ENCODE results near the gene MASP1.

MASP1 gene

DNA sequence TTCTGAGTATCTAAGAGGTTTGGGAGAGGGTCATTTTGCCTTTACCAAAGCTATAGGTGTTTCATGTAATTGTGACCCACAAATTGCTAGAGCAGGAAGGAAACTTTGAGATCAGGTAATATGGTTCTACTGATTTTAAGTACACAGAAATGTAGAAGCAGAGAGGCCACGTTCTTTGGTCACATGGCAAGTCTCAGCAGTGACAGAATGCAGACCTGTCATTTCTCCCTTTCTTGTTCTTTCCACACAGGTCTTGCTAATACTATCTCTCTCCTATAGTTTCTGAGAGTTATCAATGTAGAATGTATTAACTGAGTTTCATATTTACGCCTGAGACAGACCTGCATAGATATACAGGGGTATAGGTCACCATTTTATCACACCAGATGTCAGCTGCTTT lies 105.2 kb downstream of the MASP1 start:
- TF ChIP-seq, protein P1, sequence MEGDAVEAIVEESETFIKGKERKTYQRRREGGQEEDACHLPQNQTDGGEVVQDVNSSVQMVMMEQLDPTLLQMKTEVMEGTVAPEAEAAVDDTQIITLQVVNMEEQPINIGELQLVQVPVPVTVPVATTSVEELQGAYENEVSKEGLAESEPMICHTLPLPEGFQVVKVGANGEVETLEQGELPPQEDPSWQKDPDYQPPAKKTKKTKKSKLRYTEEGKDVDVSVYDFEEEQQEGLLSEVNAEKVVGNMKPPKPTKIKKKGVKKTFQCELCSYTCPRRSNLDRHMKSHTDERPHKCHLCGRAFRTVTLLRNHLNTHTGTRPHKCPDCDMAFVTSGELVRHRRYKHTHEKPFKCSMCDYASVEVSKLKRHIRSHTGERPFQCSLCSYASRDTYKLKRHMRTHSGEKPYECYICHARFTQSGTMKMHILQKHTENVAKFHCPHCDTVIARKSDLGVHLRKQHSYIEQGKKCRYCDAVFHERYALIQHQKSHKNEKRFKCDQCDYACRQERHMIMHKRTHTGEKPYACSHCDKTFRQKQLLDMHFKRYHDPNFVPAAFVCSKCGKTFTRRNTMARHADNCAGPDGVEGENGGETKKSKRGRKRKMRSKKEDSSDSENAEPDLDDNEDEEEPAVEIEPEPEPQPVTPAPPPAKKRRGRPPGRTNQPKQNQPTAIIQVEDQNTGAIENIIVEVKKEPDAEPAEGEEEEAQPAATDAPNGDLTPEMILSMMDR (IDR thresholded peaks at IDR 0.05; ENCODE audit: insufficient read depth, low read length, poor library complexity, severe bottlenecking), result no peak
- no peak for DNase-seq (ENCODE audit: extremely low read depth, insufficient read length)
- no peak overlapping the region for H3K4me3 ChIP-seq (replicated peaks; ENCODE audit: low read depth, low read length)

DNA sequence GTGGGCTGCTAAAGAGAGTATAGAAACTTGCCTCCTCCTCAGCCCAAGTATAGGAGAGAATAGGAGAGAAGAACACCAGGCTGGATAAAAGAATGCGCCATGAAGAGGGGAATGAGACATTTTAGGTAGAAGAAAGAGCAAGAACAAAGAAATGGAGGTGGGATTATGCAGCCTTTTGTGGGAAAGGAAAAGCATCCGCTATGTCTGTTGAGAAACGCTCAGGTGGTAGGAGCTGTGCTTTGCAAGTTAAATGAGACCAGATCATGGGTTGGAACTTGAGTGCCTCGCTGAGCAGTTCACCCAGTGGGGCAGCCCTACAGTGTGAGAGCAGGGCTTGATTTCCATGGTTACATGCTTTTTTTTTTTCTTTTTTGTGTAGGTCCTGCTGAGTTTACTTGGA lies 105.8 kb downstream of the MASP1 start:
- Histone ChIP-seq H3K27me3 (replicated peaks; ENCODE audit: control insufficient read depth, insufficient read depth, low read length) (no peaks in the 10 kb centered on the region; the same call in 1 of the 2 replicates), H3K4me3 (replicated peaks; ENCODE audit: low read depth, low read length) (no peak overlapping the region), H3K36me3 (ENCODE audit: control insufficient read depth, insufficient read depth, low read length) (no peaks in the 10 kb centered on the region)
- DNase-seq (ENCODE audit: extremely low read depth, insufficient read length), result no peak
- TF ChIP-seq, protein P1 (IDR thresholded peaks at IDR 0.05; ENCODE audit: insufficient read depth, low read length, poor library complexity, severe bottlenecking), result no peak

More for the DNA sequence above, 105.2 kb downstream of the MASP1 start:
- no peaks in the 10 kb centered on the region; the same call in 1 of the 2 replicates for H3K27me3 ChIP-seq (replicated peaks; ENCODE audit: control insufficient read depth, insufficient read depth, low read length)
- no peaks in the 10 kb centered on the region for H3K36me3 ChIP-seq (ENCODE audit: control insufficient read depth, insufficient read depth, low read length)
